GM21786 (cell line): ENCODE results near the gene P2RX3.
"Not testable (repeated sequence)": the region's sequence is repeated elsewhere in the genome, so short reads cannot be mapped to it uniquely, and the experiment has no call there.

ENCODE experiments used
- ATAC-seq: cut with Tn5 transposase; IDR thresholded peaks from one replicate; pipeline ENCODE4 v1.9.1; 2021; ENCODE audit not compliant: unreplicated experiment

The P2RX3 gene

GRCh38 chr11:57348636-57349313, 10.6 kb downstream of the P2RX3 start:
- no peak for ATAC-seq

GRCh38 chr11:57349491-57350274, 11.5 kb downstream of the P2RX3 start:
- no peak for ATAC-seq

- ATAC-seq: no peak
These were observed 14.9 kb downstream of the P2RX3 start for GRCh38 chr11:57353036-57353435.

GRCh38 chr11:57353446-57353845, 15.3 kb downstream of the P2RX3 start:
- ATAC-seq: no peak

GRCh38 chr11:57353852-57354251, 15.7 kb downstream of the P2RX3 start:
- no peak for ATAC-seq

GRCh38 chr11:57354699-57355098, 16.5 kb downstream of the P2RX3 start:
- no peak for ATAC-seq

- ATAC-seq: no peak
These were observed 18.1 kb downstream of the P2RX3 start for GRCh38 chr11:57356268-57356667.

- ATAC-seq: no peak
These were observed 19.2 kb downstream of the P2RX3 start for GRCh38 chr11:57357310-57357709.

- no peak for ATAC-seq
These were observed 19.7 kb downstream of the P2RX3 start for GRCh38 chr11:57357856-57358255.

GRCh38 chr11:57358543-57358961, 20.4 kb downstream of the P2RX3 start:
- ATAC-seq: no peak

- ATAC-seq: no peak
These were observed 20.8 kb downstream of the P2RX3 start for GRCh38 chr11:57358991-57359390.

- ATAC-seq: no peak
These were observed 21.2 kb downstream of the P2RX3 start for GRCh38 chr11:57359396-57359795.

GRCh38 chr11:57359896-57360690, 21.9 kb downstream of the P2RX3 start:
- ATAC-seq: no peak

GRCh38 chr11:57360991-57361390, 22.8 kb downstream of the P2RX3 start:
- no peak for ATAC-seq

GRCh38 chr11:57361420-57361819, 23.3 kb downstream of the P2RX3 start:
- ATAC-seq: not testable (repeated sequence)

GRCh38 chr11:57361926-57362325, 23.8 kb downstream of the P2RX3 start:
- no peak for ATAC-seq

GRCh38 chr11:57363131-57364080, 25.3 kb downstream of the P2RX3 start:
- ATAC-seq: no peak

GRCh38 chr11:57364851-57365660, 26.9 kb downstream of the P2RX3 start:
- no peak for ATAC-seq

GRCh38 chr11:57368106-57368844, 30.1 kb downstream of the P2RX3 start:
- no peak for ATAC-seq
